Camera-type eye (tissue), 1 donor: ENCODE data around the gene SLC22A3. TPM values are rescaled to one million over a fixed set of nuclear protein-coding genes. Genes with fewer than 3 reads are reported as not detected.

Source experiments
- total RNA-seq: library from RNA; depleted of rRNA; stranded (reverse); fragments of >200 nt; gene quantifications from one replicate; pipeline ENCODE4 v1.2.3, GENCODE V29; 2014

Gene SLC22A3
- 6.1 TPM for total RNA-seq

GRCh38 chr6:160348223-160349019, at the start of gene SLC22A3:
TSS of gene SLC22A3 (plus strand) at chr6:160348378. CDS start at chr6:160348420, 42 bp downstream.

Other genes starting within 250 kb of the SLC22A3 start
- 0.27 TPM for gene SLC22A1, start 226.6 kb upstream of the SLC22A3 start, total RNA-seq
- gene SLC22A2, start 89.6 kb upstream of the SLC22A3 start, total RNA-seq: 1.3 TPM